Ecto neural progenitor cell (in vitro differentiated cells): ENCODE data around the gene ARNT2.
A peak's percentile ranks its signal among the peaks of the same experiment; 100 is the strongest.

ENCODE experiments used
- DNase-seq: peaks from one replicate; pipeline ENCODE4 v3.0.0-alpha.2; 2018; ENCODE audit warnings: low spot score

The ARNT2 gene

DNA sequence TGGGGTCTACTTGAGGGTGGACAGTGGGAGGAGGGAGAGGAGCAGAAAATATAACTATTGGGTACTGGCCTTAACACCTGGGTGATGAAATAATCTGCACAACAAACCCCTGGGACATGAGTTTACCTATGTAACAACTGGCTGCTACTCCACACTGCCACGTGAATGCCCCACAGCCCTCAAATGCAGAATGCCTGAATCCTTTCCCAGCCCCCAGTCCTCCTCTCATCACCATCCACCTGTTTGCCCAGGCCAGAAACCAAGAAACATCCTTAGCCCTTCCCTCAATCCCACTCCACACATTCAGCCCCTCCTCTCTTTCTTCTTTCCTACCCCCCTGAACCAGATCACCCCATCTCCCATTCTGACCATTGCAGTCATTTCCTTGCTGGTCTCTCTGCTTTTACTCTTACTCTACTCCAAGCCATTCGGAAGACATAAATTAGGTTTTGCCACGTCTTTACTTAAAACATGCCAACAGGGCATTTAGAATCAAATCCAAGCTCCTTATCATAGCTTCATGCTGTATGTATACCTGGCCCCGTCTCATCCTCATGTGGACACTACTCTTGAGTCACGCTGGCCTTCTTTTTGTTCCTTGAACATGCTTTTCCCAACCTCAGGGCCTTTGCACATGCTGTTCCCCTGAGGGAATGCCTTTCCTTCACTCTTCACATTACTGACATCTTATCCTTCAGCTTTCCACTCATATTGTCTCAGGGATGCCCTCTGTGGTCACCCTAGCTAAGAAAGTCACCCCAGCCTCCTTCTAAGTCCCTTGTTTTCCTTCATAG, 153.5 kb downstream of the ARNT2 start:
- peak; percentile 13 for DNase-seq

DNA sequence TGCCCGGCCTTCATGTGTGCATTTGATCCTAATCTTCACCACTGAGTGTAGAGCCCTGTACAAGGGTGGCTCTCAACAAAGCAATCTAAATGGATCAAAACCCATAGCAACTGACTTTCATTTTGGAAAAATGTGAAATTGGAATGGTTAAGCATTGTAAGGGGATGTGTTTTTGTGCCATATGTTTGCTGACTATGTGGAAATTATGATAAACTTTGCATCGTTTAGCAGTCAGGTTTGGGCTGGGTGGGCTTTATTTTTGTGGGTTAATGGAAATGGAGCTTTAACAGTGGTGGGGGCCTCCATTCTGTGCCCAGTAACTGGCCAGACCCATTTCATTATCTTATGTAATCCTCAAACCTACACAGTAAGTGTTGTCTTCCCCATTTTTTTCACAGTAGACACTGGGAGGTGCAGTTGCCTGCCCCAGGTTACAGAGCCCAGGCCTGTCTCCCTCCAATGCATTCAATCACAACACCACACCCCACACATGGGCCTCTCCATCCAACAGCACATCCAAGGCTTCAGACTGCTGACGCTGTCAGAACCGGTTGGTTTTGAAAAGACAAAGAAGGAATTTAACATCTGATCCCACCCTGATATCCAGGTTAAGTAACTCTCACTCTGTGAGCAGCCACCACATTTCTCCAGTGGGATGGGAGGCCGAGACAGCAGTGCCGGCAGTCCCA, 154.6 kb downstream of the ARNT2 start:
- peak; percentile 36 for DNase-seq

DNA sequence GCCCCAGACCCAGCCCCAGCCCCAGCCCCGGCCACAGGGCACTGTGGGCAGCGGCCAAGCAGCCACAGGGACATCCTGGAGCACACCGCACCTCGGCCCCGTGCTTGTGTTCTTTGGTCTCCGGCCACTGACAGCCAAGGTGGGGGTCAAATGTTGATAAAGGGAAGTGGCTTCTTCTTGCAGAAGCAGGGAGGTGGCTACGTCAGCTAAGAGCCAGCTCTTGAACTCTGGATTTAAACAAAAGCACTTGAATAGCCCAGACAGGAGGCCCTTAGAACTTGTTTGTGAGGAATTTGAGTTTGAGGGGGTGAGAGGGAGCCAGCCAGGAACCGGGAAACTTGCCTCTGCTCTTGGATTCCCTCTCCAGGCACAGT, 155.1 kb downstream of the ARNT2 start:
- DNase-seq: no peak

DNA sequence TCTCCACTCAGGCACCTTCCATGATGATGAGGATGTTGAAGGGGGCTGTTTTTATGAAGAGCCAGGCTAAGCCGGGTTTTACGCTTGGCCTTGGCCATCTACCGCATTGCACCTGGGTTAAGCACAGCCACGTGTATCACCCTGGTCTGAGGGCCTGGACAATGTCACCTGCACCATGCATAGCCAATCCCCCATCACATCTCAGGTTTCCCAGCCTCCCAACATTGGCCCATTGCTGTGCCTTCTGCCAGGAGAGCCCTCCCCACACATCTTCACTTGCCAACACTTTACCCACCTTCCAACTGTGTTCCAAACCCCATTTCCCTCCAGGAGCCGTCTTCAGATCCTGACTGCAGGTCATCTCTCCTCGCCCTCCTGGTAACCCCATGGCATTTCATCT, 155.6 kb downstream of the ARNT2 start:
- peak; percentile 27 for DNase-seq

DNA sequence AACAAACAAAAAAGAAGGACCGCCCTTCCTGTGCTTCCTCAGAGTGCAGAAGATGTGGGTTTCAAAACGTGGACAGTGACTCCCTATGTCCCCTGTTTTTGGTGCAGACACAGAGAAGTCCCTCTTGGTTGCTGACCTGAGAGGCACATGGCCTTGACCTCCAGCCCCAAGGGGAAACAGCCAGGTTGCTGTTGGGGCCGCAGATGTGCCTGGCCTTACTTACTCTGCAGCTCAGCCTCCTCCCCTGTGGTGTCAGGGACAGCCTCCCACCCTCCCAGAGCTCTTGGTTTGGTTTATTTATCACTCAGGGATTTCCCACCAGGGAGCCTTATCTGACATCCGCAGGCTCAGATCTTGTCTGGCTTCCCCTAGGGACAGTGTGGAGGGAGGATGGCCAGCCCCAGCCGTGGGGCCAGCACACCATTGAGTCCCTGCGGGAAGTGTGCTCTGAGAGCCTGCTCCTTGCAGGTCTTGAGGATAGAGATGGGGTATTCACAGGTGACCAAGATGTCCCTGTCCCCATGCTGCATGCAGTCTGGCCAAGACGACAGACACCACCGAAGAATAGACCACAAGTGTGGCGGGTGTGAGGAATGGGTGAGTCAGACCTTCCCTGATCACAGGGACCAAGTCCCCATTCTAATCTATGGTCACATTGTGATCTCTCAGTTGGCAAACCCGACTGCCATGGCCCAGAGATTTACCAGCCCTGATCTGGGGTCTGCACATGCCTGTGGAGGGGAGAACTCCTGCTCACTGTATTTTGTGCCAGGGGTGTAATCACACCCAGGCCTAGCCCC, 156.6 kb downstream of the ARNT2 start:
- peak; percentile 33 for DNase-seq

DNA sequence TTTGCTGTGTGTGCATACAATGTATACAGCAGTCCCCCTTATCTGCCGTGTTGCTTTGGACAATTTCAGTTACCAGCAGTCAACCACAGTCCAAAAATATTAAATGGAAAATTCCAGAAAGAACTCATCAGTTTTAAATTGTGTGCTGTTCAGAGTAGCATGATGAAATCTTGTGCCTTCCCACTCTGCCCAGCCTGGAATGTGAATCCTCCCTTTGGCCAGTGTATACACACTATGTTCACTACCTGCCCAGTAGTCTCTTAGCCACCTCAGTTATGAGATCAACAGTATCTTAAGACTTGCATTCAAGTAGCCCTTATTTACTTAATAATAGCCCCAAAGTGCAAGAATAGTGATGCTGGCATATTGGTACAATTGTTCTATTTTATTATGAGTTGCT, 157.3 kb downstream of the ARNT2 start:
- DNase-seq: no peak

DNA sequence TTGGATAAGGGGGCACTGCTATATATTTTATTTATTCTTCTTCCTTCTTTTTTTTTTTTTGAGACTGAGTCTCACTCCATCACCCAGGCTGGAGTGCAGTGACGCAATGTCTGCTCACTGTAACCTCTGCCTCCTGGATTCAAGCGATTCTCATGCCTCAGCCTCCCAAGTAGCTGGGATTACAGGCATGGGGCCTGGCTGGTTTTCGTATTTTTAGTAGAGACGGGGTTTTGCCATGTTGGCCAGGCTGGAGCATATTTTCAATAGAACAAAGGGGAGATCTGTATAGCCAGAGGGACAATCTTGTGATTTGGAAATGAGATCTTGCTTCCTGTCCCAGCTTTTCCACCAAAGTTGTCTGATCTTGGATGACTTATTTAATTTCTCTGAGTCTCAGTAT, 157.9 kb downstream of the ARNT2 start:
- DNase-seq: peak; percentile 7

DNA sequence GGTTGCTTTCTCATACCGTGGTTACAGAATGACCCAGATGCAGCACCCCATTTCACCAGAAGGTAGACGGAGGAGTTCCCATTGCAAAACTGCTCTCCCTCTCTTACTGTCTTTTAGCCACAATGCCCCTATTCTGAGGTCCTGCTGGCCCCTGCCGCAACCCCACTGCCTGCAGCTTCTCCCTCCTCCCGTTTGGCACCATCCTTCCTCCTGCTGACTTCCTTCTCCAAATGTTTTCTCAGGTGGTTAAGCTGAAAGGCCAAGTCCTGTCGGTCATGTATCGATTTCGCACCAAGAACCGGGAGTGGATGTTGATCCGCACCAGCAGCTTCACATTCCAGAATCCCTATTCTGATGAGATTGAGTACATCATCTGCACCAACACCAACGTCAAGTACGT, 158.7 kb downstream of the ARNT2 start:
- DNase-seq: peak; percentile 7

DNA sequence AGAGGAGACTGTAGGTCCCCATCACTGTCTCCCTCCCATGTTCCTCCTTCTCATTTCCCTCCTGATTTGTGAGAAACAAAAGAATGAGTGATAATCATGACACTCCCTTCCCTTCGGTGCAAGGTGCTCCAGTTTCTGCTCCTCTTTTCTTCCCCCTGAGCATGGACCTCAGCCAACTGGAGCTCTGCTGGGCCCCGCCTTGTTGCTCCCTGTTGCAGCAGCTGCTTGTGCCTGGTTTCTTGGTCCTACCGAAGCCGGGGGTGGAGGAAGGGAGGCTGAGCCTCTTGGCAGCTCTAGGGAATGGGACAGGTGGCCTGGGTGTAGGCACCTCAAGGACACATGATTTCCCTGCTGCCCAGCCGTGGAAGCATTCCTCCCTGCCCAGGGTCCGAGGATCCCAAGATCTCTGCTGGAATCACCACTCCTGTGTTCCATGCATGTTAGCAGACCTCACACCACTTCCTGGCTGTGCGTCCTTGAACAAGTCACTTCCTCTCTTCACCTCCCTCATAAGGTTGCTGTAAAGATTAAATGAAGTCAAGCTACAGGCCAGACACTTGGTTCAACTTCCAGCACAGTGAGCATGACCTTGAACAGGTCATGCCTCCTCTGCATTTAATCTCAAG, 159.3 kb downstream of the ARNT2 start:
- DNase-seq: peak; percentile 23

DNA sequence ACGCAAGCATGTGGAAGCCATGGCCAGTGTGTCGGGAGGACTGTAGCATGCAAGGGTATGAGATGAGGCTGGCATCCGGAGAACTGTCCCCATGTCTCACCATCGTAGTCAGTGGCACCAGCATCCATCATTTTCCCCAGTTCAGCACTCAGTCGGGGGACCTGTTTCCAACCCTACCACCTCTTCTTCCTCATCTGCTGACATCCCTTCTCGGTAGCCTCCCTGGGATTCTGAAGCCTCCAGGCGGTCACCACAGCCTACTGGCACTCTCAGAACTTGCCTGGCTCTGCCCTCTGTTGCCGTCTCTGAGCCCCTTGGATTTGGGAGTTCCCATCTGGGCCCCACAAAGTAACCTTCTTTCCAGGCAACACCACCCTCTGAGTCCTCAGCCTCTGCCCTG, 159.9 kb downstream of the ARNT2 start:
- peak; percentile 13 for DNase-seq

DNA sequence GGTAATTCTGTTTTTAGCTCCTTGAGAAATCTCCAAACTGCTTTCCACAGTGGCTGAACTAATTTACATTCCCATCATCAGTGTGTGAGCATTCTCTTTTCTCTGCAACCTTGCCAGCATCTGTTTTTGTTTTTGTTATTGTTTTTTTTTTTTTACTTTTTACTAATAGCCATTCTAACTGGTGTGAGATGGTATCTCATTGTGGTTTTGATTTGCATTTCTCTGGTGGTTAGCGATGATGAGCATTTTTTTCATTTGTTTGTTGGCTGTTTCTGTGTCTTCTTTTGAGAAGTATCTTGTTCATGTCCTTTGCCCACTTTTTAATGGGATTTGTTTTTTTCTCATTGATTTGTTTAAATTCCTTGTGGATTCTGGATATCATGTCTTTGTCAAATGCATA, 161.2 kb downstream of the ARNT2 start:
- DNase-seq: no peak

DNA sequence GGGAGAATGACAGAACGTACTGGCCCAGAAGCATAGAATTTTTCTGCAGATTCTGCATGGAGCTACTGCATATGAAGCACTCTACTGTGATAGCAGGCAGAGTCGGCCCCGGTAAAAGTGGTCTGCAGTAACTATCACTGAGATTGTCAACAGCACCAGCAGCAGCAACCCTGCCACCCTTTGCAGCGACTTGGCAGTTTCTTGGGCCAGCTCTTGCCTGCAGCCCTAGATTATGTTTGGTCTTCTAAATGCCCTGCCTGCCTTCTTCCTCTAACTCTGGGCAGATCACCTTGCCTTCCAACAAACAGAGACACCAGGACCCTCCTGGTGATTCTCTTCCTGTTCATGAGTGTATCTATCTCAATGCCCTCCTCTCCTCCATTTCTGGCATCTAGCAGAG, 161.8 kb downstream of the ARNT2 start:
- no peak for DNase-seq

DNA sequence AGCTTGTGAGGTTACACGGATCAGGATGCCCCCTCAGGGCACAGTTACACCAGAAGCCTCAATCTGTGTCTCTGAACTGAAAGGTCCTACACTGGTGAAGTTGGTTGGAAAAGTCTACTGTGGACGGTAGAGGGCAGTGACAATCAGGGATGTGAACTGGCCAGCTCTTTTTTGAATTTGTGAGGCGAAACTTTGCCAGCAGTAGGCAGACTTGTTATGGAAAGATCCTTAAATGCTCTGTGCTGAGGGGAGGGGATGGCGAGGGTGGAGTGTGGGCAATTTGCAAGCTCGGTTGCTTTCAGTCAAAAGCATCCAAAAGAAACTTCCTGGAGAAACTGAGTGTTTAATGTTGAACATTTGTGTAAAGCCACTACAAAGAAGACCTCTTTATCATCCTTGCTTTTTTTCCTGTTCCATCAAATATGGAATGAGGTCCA, 163.6 kb downstream of the ARNT2 start:
- DNase-seq: peak; percentile 69

DNA sequence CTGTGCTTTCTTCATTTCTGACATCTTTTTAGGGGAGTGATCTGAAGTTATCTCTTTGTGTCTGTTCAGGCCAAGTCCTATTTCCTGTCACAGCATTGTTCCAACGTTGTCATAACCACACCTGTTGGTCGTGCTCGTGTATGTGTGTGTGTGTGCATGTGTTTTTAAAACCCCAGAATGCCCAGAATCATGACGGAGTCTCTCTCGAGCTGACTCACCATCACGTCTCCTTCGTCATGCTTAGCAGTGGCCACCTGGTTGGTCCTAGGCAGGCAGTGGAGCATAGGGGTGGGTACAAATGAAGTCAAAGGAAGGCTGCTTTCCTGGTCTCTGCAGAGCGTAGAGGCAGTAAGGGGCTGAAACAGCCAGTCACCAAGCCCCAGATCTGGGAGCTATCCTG, 164.1 kb downstream of the ARNT2 start:
- DNase-seq: no peak

DNA sequence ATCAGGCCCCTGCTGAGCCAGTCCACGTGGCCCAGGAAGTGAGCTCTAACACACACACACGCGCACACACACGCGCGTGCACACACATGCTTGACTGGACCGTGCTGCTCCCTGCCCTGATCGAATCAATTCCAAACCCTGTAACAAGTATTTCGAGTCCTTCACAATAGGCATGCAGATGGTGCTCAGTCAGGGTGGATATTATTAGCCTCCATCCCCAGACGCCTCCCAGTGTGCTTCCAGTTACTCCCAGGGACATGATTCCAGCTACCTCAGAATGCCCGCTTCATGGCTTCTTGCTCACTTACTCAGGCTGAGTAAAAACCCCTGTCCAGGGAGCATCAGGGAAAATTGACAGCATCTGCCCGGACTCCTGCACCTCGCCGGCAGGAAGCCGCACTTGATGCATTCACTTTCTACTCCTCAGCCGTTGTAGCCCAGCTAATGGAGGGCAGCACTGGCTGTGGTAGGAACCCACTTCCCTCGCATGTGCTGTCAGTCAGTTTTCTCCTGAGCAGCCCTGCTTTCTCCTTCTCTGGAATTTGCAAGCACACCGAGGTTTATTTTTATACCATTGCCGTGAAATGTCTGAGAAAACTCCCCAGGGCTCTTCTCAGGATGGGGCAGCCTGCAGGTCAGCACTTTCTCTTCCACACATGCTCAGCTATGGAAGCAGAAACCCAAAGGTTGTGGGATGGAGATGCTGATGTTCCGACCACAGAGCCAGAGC, 164.9 kb downstream of the ARNT2 start:
- DNase-seq: no peak

DNA sequence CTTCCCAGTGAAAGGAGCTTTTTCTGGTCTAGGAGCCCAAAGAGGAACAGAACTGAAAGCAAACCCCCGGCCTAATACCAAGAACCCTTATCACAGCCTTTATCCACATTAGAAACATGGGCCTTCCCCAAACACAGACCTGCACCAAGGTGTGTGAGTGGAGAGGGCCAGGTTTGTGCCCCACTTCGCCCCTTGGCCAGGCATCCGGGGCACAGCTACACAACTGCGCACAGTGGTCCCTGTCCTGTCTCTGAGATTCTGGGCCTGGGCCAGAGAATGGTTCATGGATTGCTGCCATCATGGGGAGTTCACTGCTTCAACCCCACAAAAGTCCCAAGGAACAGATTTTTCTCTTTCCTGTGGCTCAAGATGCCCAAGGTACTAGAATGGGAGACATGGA, 165.5 kb downstream of the ARNT2 start:
- DNase-seq: no peak

DNA sequence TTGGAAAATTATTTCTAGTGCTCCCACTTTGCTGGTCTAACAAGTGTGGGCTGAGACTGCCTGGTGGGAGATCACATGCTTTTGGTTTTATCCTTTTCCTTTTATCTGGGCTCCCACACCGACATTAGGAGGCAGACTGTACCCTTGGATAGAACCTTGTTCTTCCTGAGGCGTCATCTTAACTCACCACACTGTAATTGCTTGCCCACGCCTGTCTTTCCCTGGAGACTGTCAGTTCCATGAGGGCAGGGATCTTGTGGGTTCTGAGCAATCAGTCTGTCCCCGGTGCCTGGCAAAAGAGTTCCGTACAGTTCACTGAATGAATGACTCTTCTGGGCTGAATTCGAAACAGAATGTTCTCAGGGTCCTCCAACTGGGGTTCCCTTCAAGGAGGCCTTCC, 166.4 kb downstream of the ARNT2 start:
- no peak for DNase-seq

DNA sequence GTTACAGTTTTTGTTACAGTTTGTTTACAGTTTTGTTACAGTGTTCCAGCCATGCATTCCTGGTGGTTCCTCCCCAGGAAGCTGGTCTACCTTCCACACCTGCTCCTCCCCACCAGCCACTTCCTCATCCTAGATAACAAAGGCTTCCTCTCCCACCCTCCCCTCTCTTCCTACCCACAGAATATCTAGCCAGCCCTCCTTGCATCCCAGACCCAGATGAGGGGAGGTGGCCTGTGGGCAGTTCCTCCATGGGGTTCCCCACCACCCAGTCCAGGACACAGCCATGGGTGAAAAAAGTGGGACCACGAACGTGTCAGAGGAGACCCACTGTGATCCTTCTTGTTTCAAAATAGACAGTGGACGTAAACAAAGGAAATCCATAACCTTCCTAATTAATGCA, 168.2 kb downstream of the ARNT2 start:
- no peak for DNase-seq

DNA sequence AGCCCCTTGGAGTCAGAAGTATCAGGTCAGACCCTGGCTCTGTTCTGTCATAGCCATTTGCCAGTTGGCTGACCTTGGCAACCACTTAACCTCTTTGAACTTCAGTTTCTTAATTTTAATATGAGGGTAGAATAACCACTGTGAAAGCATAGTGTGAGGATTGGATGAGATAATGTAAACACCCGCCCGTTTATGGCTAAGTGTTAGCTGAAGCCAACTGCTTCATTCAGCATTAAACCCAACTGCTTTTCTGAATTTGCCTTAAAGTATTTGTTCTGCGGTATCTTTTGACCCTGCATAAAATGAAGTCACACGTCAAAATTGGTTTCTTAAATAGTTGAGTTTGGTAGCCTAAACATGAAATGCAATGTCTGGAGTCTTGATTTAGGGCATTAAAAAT, 169.4 kb downstream of the ARNT2 start:
- DNase-seq: no peak

DNA sequence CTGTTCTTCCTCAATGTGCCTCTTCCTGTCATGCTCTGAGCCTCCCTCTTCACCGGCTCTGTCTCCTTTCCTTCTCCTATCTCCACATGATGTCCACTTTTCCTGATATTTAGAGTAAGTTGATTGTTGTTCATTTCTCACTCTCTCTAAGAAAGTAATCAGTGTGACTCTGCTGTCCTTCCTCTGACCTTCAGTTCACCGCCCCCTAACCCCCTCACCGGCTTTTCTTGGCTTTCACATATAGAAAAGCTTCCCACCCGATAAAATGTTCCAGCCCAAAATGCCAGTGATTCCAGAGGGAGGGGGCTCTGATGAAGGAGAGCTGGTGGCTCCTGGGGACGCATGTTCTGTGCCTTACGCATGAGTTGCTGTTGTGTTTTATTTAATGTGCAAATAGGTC, 170.4 kb downstream of the ARNT2 start:
- no peak for DNase-seq

DNA sequence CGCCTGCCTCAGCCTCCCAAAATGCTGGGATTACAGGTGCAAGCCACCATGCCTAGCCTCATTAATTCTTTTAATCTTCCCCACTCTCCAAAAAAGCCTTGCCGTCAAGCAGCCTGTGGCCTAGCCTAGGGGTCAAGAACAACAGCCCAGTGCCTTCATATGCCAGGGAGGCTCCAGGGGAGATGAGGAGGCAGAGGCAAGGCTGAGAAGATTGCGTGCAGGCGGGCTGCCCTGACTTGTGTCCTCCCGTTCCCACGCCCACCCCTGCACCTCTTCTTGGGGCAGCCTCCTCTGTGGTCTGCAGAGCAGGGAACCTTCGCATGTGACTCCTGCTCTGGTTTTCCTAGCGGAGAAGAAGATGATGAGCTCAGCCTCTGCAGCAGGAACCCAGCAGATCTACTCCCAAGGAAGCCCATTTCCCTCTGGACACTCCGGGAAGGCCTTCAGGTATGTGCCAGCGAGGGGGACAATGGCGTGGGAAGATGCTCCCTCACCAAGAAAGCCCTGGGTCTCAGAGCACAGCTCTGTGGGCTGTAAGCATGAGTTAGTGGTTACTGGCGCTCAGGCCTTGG, 172.4 kb downstream of the ARNT2 start:
- DNase-seq: no peak
